ENCODE data around the gene EEF1A2.

The EEF1A2 gene

DNA sequence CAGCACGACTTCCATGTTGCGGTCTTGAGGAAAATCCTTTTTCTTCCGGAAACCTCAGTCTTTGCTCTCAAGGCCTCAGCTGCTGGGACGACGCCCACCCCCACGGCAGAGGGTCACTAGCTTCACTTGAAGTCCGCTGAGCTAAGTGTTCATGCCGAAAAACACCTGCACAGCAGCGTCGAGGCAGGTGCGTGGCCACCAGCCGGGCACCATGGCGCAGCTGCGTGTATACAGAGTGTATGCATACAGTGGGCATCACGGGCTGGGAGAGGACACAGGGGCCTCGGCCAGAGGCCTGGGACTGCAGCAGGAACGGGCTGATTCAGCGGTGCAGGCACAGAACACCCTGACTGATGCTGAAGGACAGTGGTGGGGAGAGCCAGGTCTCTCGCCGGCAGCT, 46.5 kb downstream of the EEF1A2 start:
- H3K27me3 ChIP-seq (replicated peaks): peaks cover 16% of the 10 kb centered on the region
- in situ Hi-C loops (cut with HindIII; ENCODE audit: low pct_ligation_motif_present, low sequenced_read_pairs): no loop called here
- H3K4me3 ChIP-seq (ENCODE audit: low read depth, low read length): no peak overlapping the region
- TF ChIP-seq, protein P1, sequence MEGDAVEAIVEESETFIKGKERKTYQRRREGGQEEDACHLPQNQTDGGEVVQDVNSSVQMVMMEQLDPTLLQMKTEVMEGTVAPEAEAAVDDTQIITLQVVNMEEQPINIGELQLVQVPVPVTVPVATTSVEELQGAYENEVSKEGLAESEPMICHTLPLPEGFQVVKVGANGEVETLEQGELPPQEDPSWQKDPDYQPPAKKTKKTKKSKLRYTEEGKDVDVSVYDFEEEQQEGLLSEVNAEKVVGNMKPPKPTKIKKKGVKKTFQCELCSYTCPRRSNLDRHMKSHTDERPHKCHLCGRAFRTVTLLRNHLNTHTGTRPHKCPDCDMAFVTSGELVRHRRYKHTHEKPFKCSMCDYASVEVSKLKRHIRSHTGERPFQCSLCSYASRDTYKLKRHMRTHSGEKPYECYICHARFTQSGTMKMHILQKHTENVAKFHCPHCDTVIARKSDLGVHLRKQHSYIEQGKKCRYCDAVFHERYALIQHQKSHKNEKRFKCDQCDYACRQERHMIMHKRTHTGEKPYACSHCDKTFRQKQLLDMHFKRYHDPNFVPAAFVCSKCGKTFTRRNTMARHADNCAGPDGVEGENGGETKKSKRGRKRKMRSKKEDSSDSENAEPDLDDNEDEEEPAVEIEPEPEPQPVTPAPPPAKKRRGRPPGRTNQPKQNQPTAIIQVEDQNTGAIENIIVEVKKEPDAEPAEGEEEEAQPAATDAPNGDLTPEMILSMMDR (IDR thresholded peaks at IDR 0.05; ENCODE audit: low read depth, low read length, missing control alignments): no peak
- DNase-seq: no peak
- H3K27ac ChIP-seq: no peak overlapping the region
- H3K36me3 ChIP-seq (replicated peaks): no peaks in the 10 kb centered on the region

GRCh38 chr20:63451821-63452220, 47.1 kb downstream of the EEF1A2 start:
- no peak for DNase-seq
- H3K27ac ChIP-seq: no peak overlapping the region
- in situ Hi-C loops (cut with HindIII; ENCODE audit: low pct_ligation_motif_present, low sequenced_read_pairs): no loop called here
- peaks cover 16% of the 10 kb centered on the region for H3K27me3 ChIP-seq (replicated peaks)
- H3K36me3 ChIP-seq (replicated peaks): no peaks in the 10 kb centered on the region
- no peak overlapping the region for H3K4me3 ChIP-seq (ENCODE audit: low read depth, low read length)
- TF ChIP-seq, protein P1 (IDR thresholded peaks at IDR 0.05; ENCODE audit: low read depth, low read length, missing control alignments): no peak

DNA sequence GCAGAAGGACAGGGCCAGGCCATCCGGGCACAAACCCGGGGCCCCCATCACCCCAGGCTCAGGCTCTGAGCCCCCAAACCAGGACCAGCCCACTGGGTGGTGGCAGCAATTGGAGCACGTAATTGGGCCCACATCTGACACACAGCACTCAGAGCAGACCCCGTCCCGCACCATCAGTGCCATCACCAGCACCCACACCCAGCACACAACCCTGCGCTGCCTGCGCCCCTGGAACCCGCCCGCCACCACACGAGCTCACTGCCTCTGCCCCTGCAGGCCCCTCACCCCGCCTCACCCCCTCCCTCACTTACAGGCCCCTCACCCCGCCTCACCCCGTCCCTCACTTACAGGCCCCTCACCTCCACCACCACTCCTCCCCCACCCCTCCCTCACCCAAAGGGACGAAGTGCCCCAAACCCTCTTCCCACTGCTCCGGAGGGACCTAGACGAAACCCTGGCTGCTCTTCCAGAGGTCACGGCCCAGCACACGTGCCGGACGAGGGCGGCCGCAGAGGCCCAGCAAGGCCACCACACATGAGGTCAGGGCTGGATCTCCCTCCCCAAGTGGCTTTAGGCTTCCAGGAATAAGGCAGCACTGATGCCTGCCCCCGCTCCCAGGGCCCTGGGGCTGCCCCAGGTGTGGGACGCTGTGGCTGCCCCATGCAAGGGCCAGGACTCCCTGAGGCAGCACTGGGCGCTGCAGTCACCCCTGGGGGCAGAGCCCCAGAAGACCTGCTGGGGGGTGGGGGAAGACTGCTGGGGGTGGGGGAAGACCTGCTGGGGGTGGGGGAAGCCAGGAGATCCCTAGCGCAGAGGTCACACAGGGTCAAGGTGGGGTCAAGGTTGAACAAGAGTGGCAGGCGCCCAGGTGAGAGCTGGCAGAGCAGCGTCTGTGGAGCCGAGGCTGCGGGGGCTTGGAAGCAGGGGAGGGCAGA, 48.8 kb downstream of the EEF1A2 start:
- Histone ChIP-seq H3K27ac (no peak overlapping the region), H3K27me3 (replicated peaks) (peaks cover 15% of the 10 kb centered on the region), H3K4me3 (ENCODE audit: low read depth, low read length) (no peak overlapping the region), H3K36me3 (replicated peaks) (no peaks in the 10 kb centered on the region)
- in situ Hi-C loops (cut with HindIII; ENCODE audit: low pct_ligation_motif_present, low sequenced_read_pairs): no loop called here
- no peak for DNase-seq
- TF ChIP-seq, protein P1 (IDR thresholded peaks at IDR 0.05; ENCODE audit: low read depth, low read length, missing control alignments): no peak

- TF ChIP-seq, protein P1 (IDR thresholded peaks at IDR 0.05; ENCODE audit: low read depth, low read length, missing control alignments): no peak
- no peak overlapping the region for H3K27ac ChIP-seq
- no peaks in the 10 kb centered on the region for H3K36me3 ChIP-seq (replicated peaks)
- no peak for DNase-seq
- H3K4me3 ChIP-seq (ENCODE audit: low read depth, low read length): no peak overlapping the region
- peaks cover 5% of the 10 kb centered on the region for H3K27me3 ChIP-seq (replicated peaks)
- in situ Hi-C loops (cut with HindIII; ENCODE audit: low pct_ligation_motif_present, low sequenced_read_pairs): no loop called here
Measured at GRCh38 chr20:63449025-63449424, 49.9 kb downstream of the EEF1A2 start.

GRCh38 chr20:63448031-63448430, 50.9 kb downstream of the EEF1A2 start:
- Histone ChIP-seq H3K36me3 (replicated peaks) (no peaks in the 10 kb centered on the region), H3K27ac (no peak overlapping the region), H3K4me3 (ENCODE audit: low read depth, low read length) (no peak overlapping the region), H3K27me3 (replicated peaks) (peaks cover 2% of the 10 kb centered on the region)
- in situ Hi-C loops (cut with HindIII; ENCODE audit: low pct_ligation_motif_present, low sequenced_read_pairs): no loop called here
- TF ChIP-seq, protein P1 (IDR thresholded peaks at IDR 0.05; ENCODE audit: low read depth, low read length, missing control alignments): no peak
- no peak for DNase-seq

Data from brain microvascular endothelial cell (primary cell).